Stimulated activated CD4-positive, alpha-beta T cell treated with anti-CD3 and anti-CD28 coated beads, Interleukin-1b, Interleukin-23, amount 100 ng/mL, for 24 hours (primary cell): ENCODE measurements around the gene NUFIP1.
A peak's percentile ranks its signal among the peaks of the same experiment; 100 is the strongest.
"Not testable (repeated sequence)": the region's sequence is repeated elsewhere in the genome, so short reads cannot be mapped to it uniquely, and the experiment has no call there.

Experiments
- DNase-seq, 4 experiments: peaks; one replicate each; pipeline ENCODE4 v3.0.0-alpha.2; 2020; ENCODE audit warnings: low read depth in 4 of 4, low spot score in 1 of 4

Gene NUFIP1

GRCh38 chr13:44989071-44989889 is at the start of gene NUFIP1, which contains the start of gene GPALPP1:
NUFIP1 (minus strand) TSS chr13:44989471; CDS start chr13:44989436, 35 bp downstream.
GPALPP1 (plus strand) TSS chr13:44989538; CDS start chr13:44989655, 117 bp downstream.
- DNase-seq = peak; percentile 88 to 95 (median 92)

DNA sequence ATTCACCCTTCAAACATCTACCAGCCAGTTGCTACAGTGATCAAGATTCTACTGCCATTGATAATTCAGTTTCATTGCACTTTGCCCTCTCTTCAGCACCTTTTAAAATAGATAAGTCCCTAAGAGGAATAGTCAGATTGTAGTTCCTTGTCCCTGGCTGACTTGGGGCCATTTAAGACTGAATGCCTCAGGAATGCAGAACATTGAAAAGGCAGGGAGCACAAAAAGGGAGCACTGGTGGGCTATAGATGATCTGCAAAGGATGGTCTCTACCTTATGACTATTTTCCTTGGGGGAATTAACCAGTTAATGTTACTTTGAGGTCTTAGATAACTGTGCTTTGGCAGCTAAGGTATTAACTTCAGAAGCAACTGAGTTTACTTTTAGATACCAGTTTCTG is 46.9 kb upstream of the NUFIP1 start:
- no peak for DNase-seq

GRCh38 chr13:45034342-45034741 is 45.1 kb upstream of the NUFIP1 start:
- no peak for DNase-seq

GRCh38 chr13:45024847-45025246 is 35.6 kb upstream of the NUFIP1 start:
- no peak for DNase-seq

- no peak for DNase-seq
Measured at GRCh38 chr13:45021250-45021649, 32.0 kb upstream of the NUFIP1 start.

GRCh38 chr13:45019981-45020380 is 30.7 kb upstream of the NUFIP1 start:
- not testable (repeated sequence) for DNase-seq

- DNase-seq = no peak
Measured at GRCh38 chr13:45016792-45017425, 27.6 kb upstream of the NUFIP1 start.

DNA sequence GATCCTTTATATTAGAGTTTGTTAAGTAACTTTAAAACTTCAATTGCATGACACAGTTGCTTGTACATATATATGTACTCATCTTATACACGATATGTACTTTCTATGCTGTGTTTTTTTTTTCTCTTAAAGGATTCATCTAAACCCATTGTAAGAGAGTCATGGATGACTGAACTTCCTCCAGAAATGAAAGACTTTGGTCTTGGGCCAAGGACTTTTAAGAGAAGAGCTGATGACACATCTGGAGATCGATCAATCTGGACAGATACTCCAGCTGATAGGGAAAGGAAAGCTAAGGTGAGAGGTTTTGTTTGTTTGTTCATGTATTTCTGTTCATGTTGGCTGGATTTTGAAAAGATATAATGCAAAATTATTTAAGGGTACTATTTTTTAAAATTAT is 26.0 kb upstream of the NUFIP1 start:
- DNase-seq = no peak

- DNase-seq = no peak
Measured at GRCh38 chr13:45011198-45011597, 21.9 kb upstream of the NUFIP1 start.

DNA sequence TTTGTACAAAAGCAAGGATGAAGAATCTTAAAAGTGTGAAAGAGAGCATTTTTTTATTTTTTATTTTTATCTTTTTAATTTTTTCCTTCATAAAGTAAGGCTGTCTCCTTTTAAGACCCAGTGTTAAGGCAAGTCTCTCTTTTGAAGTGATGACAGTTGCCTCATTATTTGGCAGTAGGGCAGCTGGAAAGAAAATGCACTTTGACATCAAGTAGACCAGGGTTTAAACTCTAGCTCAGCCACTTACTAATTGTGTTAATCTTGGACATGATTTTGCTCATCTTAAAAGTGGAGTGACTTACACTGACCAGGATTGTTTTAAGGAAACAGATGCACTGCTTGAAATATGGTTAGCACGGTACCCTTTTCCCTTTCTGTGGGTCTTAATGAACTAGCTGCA is 18.6 kb upstream of the NUFIP1 start:
- no peak for DNase-seq

DNA sequence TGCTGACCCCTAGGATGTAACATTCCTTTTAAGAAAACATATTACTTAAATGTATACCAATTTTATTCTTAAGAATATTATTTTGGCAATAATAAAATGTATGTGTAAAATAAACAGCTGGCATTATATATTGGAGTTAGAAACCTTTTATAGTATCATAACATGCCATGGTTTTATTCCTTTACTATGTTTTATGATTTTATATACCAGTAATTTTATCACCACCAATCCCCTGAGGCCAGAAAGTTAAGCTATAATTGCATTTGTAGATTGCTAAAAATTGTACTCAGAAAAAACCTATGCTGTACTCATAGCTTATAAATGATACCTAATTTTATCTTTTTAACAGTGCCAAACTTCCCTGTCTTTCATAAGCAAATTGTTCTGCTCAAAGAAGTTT is 18.0 kb upstream of the NUFIP1 start:
- DNase-seq = no peak

- no peak for DNase-seq
Measured at GRCh38 chr13:45004096-45004495, 14.8 kb upstream of the NUFIP1 start.

- no peak for DNase-seq
Measured at GRCh38 chr13:45003417-45003816, 14.1 kb upstream of the NUFIP1 start.

DNA sequence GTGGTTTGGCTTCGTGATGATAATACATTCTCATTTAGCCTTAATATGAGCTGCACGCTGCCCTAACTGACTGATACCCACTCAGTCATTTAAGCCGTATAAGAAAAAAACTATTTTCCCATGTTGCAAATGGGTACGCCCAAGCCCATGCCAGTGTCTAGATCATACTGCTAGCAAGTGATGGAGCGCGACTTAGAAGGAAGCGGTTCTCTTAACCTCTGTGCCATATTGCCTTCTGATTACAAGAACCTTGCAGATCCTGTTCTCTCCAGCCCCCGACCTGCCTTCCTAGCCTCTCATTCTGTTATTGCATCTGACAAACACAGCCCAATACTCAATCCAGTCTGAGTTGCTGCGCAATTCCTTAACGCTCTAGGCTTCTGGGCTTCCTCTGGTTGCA is 670 bp upstream of the NUFIP1 start:
- DNase-seq = no peak

DNA sequence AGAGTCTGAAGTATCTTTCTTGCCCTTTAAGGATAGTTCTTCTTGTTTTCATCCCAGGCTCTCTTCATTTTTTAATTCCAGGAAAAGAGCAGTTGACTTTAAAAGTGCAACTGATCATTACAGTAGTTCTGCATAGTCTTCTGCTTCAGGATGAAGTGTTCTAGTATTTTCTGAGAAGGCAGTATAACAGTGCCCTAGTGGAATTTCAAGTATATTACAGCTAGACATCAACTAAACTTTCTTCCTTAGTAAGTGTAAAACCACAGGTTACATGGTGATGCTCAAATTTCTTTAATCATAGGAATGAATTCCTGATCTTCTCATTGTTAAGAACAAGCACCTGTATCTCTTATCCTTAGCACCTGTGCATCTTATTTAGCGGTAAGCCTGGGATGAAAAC is 10.9 kb downstream of the NUFIP1 start:
- DNase-seq = no peak

DNA sequence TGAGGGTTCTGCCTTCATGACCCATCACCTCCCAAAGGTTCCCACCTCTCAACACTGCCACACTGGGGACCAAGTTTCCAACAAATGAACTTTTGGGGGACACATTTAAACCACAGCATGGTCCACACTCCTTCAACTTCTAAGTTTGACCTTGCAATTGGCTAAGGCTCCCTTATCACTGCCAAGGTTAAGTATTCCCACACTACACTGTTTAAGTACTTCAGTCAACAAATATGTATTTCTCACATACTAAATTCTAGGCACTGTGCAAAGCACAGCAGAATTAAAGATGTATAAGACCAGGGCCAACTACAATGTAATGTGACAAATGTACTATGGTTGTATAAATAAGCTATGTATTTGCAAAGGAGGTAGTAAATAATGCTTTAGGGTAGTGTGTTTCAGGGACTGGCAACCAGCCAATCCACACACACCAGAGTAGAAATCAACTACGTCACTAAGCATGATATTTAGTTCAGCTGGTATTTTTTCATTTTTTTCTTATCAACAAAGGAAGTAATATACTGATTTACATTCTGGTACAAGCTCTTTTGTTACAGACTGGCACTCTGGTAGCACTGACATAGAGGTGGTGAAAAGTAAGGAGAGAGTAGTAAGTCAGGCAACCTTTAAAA is 12.2 kb downstream of the NUFIP1 start:
- no peak for DNase-seq

GRCh38 chr13:44976196-44976595 is 13.1 kb downstream of the NUFIP1 start:
- DNase-seq = no peak

DNA sequence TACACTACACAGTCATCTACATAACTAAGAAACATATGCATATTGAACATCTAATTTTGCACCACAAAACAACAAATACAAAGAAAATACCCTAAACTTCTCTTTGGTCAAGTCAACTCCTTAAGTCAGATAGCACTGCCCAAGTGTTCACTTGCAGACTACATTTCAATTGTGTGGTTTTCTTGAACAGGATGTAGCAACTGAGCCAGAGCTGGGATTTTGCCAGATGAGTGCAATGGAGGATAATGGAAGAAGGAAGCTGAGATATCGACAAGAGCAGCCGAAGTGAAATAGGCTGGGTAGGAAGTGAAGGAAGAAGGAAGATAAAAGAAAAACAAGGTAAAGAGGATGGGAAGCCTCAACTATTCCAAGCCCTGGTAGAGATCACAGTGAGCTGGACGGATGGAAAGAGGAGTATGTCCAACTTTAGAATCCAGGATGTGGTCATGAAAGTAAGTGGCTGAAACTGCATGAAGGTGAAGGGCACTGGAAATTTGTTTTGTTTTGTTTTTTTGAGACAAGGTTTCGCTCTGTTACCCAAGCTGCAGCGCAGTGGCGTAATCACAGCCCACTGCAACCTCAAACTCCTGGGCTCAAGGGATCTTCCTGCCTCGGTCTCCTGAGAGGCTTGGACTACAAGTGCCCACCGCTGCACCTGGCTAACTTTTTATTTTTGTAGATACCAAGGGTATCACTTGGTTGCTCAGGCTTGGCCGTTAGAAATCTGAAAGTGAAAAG is 15.0 kb downstream of the NUFIP1 start:
- no peak for DNase-seq

- DNase-seq = no peak
Measured at GRCh38 chr13:44972956-44973581, 16.2 kb downstream of the NUFIP1 start.

DNA sequence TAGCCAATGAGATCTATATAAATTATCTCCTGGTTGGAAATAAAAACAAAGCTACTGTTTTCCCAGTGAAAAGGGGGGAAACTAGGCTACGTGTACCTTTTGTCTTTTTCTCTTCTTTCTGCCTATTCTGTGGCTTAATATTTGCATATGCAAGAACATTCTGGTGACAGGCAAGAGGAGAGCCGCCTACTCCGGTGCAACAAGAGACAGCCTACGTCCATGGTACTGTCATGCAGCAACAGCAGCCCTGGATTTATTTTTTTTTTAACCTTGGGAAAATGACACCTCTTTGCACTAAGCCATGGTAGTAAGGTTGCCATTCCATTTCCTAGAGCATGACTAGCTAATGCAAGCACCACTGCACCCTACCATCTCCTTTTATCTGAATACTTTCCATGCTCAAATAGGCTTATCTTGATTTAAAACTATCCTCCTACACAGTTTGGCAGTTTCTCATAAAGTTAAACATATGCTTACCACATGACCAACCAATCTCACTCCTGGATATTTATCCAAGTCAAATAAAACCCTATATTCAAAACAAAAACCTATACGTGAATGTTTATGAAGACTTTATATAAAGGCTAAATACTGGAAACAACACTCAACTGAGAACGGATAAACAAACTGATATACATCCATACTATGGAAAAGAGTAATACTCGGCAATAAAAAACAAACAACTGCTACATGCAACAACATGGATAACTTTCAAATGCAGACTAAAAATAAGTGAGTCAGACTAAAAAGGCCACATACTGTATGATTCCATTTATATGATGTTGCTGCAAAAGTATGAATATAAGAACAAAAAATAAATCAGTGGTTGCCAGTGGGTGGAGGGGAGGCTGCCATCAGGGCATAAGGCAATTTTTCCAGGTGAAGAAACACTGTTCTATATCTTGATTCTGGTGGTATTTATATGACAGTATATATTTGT is 17.3 kb downstream of the NUFIP1 start:
- DNase-seq = no peak
